Central memory CD8-positive, alpha-beta T cell (primary cell): ENCODE measurements around the gene TTLL7.

Experiments used
- ATAC-seq: fragments of 150-1000 bp; cut with Tn5 transposase; replicated peaks from 2 replicates; pipeline ENCODE4 v1.10.0; 2022; ENCODE audit warnings: mild to moderate bottlenecking, moderate FRiP score, moderate number of reproducible peaks; ENCODE audit not compliant: poor library complexity, severe bottlenecking; ENCODE audit errors: extremely low read depth
- DNase-seq, 2 donors: peaks; one replicate each; pipeline ENCODE4 v3.0.0; 2021; ENCODE audit warnings: low spot score in 2 of 2
- H3K27ac Mint-ChIP-seq: one replicate; pipeline ENCODE4 v1.8.0; 2022; ENCODE audit warnings: low read depth, mild to moderate bottlenecking, moderate library complexity, mixed read lengths
- H3K27me3 Mint-ChIP-seq: one replicate; pipeline ENCODE4 v1.8.0; 2022; ENCODE audit warnings: mixed read lengths
- H3K36me3 Mint-ChIP-seq: one replicate; pipeline ENCODE4 v1.8.0; 2022; ENCODE audit warnings: mild to moderate bottlenecking, moderate library complexity, mixed read lengths; ENCODE audit not compliant: insufficient read depth
- H3K4me1 Mint-ChIP-seq: one replicate; pipeline ENCODE4 v1.8.0; 2022; ENCODE audit warnings: mixed read lengths
- H3K4me3 Mint-ChIP-seq: one replicate; pipeline ENCODE4 v1.8.0; 2022; ENCODE audit warnings: mild to moderate bottlenecking, moderate library complexity, mixed read lengths
- H3K9me3 Mint-ChIP-seq: one replicate; pipeline ENCODE4 v1.8.0; 2022; ENCODE audit warnings: mixed read lengths

Gene TTLL7

DNA sequence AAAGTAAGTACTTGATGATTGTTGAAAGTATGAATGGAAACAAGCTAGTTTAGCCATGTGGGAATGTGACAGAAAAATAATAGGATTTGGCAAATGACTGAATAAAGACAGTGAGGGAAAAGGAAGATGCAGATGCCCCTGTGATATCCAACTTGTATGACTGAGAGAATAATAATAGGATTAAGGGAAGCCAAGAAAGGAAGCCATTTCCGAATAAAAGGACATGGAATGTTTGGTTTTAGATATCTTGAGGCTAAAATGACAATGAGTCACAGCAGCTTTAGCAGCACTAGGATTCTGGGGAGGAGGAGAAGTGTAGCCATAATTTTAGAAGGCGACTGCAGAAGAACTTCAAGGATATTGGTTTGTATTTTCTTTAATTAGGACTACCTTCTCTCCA lies 109.2 kb downstream of the TTLL7 start:
- Mint-ChIP-seq H3K4me1 (no peaks in the 10 kb centered on the region), H3K36me3 (no peaks in the 10 kb centered on the region), H3K27me3 (peaks cover 42% of the 10 kb centered on the region), H3K4me3 (no peak overlapping the region), H3K9me3 (peaks cover 9% of the 10 kb centered on the region), H3K27ac (no peak overlapping the region)
- DNase-seq (no peak), ATAC-seq (no peak)

- no peaks in the 10 kb centered on the region for H3K4me1 Mint-ChIP-seq
- no peaks in the 10 kb centered on the region for H3K36me3 Mint-ChIP-seq
- ATAC-seq = no peak
- no peak for DNase-seq
- H3K9me3 Mint-ChIP-seq = peaks cover 9% of the 10 kb centered on the region
- H3K27me3 Mint-ChIP-seq = peaks cover 46% of the 10 kb centered on the region
- no peak overlapping the region for H3K4me3 Mint-ChIP-seq
- H3K27ac Mint-ChIP-seq = no peak overlapping the region
These were observed 111.4 kb downstream of the TTLL7 start for GRCh38 chr1:83887483-83887882.

DNA sequence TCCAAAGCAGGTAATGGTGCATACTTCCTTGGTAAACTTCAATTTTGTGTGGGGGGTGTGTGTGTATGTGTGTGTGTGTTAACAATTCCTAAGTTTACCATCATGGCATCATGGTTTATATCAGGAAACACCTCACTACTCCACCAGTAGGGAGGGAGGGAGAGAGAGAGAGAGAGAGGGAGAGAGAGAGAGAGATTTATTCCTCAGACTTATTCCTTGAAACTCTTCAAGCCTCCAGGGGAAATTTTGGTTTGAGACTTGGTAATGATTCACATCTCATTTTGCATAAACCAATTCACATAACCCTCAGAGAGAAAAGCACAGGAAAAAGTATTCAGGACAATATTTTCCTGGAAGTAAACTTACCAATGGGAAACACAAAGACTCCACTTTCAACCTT lies 115.0 kb downstream of the TTLL7 start:
- ATAC-seq = no peak
- Mint-ChIP-seq H3K27me3 (peaks cover 35% of the 10 kb centered on the region), H3K9me3 (peaks cover 7% of the 10 kb centered on the region), H3K27ac (no peak overlapping the region), H3K36me3 (no peaks in the 10 kb centered on the region), H3K4me3 (no peak overlapping the region), H3K4me1 (no peaks in the 10 kb centered on the region)
- DNase-seq = no peak

DNA sequence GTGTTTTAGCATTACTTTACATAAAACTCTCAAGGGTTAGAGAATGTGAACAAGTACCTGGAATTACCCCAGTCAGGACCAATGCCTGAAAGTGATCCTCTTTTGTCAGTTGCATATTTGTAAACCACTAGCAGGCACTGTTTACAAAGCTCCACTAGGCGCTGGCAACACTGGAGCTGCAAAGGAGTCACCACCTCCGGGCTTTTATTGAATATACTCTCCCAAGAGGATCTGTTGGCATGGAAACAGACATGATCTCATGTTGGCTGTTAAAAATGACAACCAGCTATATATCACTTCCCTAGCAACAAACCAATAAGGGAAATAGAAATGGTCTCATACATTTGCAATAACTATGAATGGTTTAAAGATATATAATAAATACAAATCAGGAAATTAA lies 116.0 kb downstream of the TTLL7 start:
- ATAC-seq (no peak), DNase-seq (no peak)
- no peak overlapping the region for H3K27ac Mint-ChIP-seq
- H3K36me3 Mint-ChIP-seq = no peaks in the 10 kb centered on the region
- H3K27me3 Mint-ChIP-seq = peaks cover 24% of the 10 kb centered on the region
- H3K9me3 Mint-ChIP-seq = no peaks in the 10 kb centered on the region
- H3K4me3 Mint-ChIP-seq = no peak overlapping the region
- no peaks in the 10 kb centered on the region for H3K4me1 Mint-ChIP-seq

DNA sequence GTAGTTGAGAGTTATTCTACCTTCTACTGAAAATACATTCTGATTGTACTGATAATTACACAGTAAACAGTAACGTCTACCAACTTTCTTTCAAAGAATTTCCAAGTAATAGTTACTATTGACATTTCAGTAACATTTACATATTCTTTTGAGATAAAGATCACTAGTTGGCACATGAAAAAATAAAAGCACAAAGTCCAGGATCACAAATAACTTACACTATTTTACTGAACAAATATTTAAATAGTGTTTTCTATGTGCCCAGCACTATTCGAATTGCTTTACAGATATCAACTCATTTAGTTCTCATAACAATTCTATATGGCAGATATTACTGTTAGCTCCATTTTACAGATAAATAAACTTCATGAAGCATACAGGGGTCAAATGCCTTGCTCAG lies 126.4 kb downstream of the TTLL7 start:
- Mint-ChIP-seq H3K9me3 (no peaks in the 10 kb centered on the region), H3K27ac (no peak overlapping the region), H3K4me3 (no peak overlapping the region), H3K36me3 (no peaks in the 10 kb centered on the region), H3K27me3 (peaks cover 32% of the 10 kb centered on the region), H3K4me1 (no peaks in the 10 kb centered on the region)
- no peak for ATAC-seq
- DNase-seq = no peak

DNA sequence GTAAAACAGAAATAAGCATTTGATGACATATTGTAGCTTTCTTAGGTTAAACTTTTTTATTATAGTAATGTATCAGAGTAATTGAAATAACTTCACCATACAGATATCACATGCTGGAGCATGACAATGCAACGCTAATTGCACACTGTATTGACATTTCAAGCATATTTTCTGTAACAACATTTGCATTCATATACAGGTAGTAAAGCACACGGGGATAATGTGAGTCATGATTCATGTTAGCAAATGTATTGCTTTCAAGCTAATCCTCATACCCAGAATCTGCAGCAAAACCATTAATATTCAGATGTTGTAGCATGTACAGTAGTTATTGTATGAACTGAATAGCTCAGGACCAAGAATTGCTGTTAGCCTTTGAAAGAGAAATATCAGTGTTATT lies 133.9 kb downstream of the TTLL7 start:
- Mint-ChIP-seq H3K36me3 (no peaks in the 10 kb centered on the region), H3K9me3 (no peaks in the 10 kb centered on the region), H3K27ac (no peak overlapping the region), H3K4me1 (no peaks in the 10 kb centered on the region), H3K27me3 (peaks cover 3% of the 10 kb centered on the region), H3K4me3 (no peak overlapping the region)
- ATAC-seq (no peak), DNase-seq (no peak)

DNA sequence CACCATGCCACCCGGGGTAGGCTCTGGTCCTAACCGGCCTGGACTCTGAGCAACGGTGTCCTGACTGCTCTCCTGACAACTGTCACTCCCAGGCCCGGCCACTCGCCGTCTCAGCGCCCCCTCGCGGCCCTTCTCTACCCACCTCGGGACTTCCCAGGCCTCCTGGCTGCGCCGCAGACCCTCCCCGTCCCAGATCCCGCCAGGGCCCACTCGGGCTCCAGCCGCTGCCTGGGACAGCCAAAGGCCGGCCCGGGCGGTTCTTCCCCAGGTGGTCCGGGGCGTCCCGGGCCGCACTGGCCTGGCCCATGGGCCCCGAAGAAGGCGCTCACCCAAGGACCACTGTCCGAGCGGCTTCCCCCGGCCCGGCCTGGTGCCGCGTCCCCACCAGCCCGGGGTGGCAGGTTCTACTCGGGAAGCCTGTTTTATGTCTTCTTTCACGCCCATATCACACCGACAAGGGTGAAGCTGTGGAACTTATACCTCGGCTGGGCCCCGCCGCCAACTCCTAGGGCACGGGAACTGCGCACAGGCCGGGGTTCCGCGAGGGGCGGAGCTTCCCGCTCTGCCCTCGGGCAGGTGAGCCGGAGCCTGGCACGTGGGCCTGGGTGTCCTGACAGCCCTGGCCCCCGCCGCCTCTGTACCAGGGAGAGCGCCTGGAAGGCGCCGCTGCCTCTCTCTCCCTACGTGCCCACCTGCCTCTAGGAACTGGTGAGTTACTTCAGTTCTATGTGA lies 138.3 kb downstream of the TTLL7 start:
- peaks cover under 1% of the 10 kb centered on the region for H3K27me3 Mint-ChIP-seq
- ATAC-seq = peak; percentile 82
- no peaks in the 10 kb centered on the region for H3K4me1 Mint-ChIP-seq
- no peaks in the 10 kb centered on the region for H3K36me3 Mint-ChIP-seq
- no peaks in the 10 kb centered on the region for H3K9me3 Mint-ChIP-seq
- peak overlapping the region; percentile 70 for H3K4me3 Mint-ChIP-seq
- peak overlapping the region; percentile 65 for H3K27ac Mint-ChIP-seq
- peak; percentile 44 to 46 for DNase-seq

DNA sequence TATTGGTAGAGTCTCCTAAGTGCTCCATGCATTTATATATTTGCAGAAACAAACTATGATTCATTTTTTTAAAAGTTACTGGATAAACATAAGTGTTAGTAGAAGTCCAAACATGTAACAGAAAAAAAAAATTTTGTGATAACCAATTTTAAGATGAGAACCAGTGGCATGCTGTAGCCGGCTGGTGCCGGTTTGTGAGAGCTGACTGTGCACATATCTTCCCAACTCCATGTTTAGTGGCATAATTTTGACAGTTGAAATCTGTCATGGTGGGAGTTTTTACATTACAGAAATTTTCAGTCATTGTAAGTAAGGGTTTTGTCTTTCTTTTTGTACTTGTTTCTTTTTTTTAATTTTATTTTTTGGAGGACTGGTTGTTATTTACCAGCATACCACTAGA lies 141.2 kb downstream of the TTLL7 start:
- no peaks in the 10 kb centered on the region for H3K36me3 Mint-ChIP-seq
- H3K4me3 Mint-ChIP-seq = no peak overlapping the region
- ATAC-seq = no peak

GRCh38 chr1:83857103-83857502 lies 141.8 kb downstream of the TTLL7 start:
- H3K4me3 Mint-ChIP-seq = no peak overlapping the region
- no peaks in the 10 kb centered on the region for H3K36me3 Mint-ChIP-seq
- H3K4me1 Mint-ChIP-seq = no peaks in the 10 kb centered on the region
- DNase-seq = no peak
- no peak for ATAC-seq
- H3K27ac Mint-ChIP-seq = no peak overlapping the region
- H3K9me3 Mint-ChIP-seq = no peaks in the 10 kb centered on the region
- H3K27me3 Mint-ChIP-seq = peaks cover 21% of the 10 kb centered on the region

More for the DNA sequence above, 141.2 kb downstream of the TTLL7 start:
- DNase-seq = no peak
- no peak overlapping the region for H3K27ac Mint-ChIP-seq
- H3K4me1 Mint-ChIP-seq = no peaks in the 10 kb centered on the region
- H3K27me3 Mint-ChIP-seq = peaks cover 16% of the 10 kb centered on the region
- H3K9me3 Mint-ChIP-seq = no peaks in the 10 kb centered on the region

DNA sequence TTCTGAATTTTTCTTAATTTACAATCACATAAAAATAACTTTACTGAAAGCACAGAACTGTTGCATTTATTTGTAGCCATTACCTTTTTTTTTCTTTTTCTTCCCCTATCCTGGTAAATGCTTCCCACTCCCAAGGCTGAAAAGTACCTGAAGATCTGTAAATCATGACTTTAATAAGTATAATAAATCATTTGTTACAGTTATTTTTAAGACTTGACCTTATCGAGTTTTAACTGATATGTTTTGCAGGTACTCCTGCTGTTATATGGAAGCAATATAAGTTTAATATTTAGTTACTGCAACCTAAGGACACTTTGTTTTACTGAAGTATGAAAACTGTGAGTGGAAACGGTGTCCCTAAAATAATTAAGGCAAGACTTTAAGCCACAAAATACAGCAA lies 142.6 kb downstream of the TTLL7 start:
- no peak overlapping the region for H3K4me3 Mint-ChIP-seq
- H3K9me3 Mint-ChIP-seq = no peaks in the 10 kb centered on the region
- DNase-seq (no peak), ATAC-seq (no peak)
- H3K27me3 Mint-ChIP-seq = peaks cover 21% of the 10 kb centered on the region
- no peaks in the 10 kb centered on the region for H3K4me1 Mint-ChIP-seq
- H3K27ac Mint-ChIP-seq = no peak overlapping the region
- H3K36me3 Mint-ChIP-seq = no peaks in the 10 kb centered on the region

GRCh38 chr1:83854456-83854855 lies 144.5 kb downstream of the TTLL7 start:
- Mint-ChIP-seq H3K27ac (no peak overlapping the region), H3K4me3 (no peak overlapping the region), H3K27me3 (peaks cover 21% of the 10 kb centered on the region), H3K36me3 (no peaks in the 10 kb centered on the region), H3K9me3 (no peaks in the 10 kb centered on the region), H3K4me1 (no peaks in the 10 kb centered on the region)
- no peak for DNase-seq
- no peak for ATAC-seq

DNA sequence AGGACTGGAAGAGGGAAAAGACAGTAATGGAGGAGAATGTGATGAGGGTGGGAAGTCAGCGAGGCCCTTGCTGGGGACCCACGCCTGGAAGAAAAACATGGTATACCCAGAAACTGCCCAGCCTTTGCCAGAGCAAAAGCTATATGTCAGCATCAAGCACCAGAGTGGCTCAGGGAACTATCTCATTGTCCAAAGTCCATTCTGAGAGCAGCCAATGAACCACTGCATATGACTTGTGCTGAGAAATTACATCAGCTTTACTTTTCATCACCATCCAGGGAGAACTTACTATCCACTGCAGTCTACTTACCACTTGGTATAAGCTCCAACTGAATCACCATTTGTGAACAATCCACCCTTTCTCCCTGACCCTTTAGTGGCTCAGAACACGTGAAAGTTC lies 148.1 kb downstream of the TTLL7 start:
- ATAC-seq (no peak), DNase-seq (no peak)
- Mint-ChIP-seq H3K4me1 (no peaks in the 10 kb centered on the region), H3K4me3 (no peak overlapping the region), H3K27me3 (peaks cover 21% of the 10 kb centered on the region), H3K36me3 (no peaks in the 10 kb centered on the region), H3K27ac (no peak overlapping the region), H3K9me3 (no peaks in the 10 kb centered on the region)

GRCh38 chr1:83849191-83850061 lies 149.5 kb downstream of the TTLL7 start:
- DNase-seq = no peak
- no peak for ATAC-seq
- Mint-ChIP-seq H3K27me3 (peaks cover 13% of the 10 kb centered on the region), H3K27ac (no peak overlapping the region), H3K4me3 (no peak overlapping the region), H3K36me3 (no peaks in the 10 kb centered on the region), H3K9me3 (no peaks in the 10 kb centered on the region), H3K4me1 (no peaks in the 10 kb centered on the region)
